HG03064 (cell line): ENCODE results near the gene ADAMTS17.

ENCODE experiments used
- ATAC-seq: cut with Tn5 transposase; IDR thresholded peaks from one replicate; pipeline ENCODE4 v1.9.1; 2021; ENCODE audit warnings: low read depth; ENCODE audit not compliant: unreplicated experiment

The ADAMTS17 gene

DNA sequence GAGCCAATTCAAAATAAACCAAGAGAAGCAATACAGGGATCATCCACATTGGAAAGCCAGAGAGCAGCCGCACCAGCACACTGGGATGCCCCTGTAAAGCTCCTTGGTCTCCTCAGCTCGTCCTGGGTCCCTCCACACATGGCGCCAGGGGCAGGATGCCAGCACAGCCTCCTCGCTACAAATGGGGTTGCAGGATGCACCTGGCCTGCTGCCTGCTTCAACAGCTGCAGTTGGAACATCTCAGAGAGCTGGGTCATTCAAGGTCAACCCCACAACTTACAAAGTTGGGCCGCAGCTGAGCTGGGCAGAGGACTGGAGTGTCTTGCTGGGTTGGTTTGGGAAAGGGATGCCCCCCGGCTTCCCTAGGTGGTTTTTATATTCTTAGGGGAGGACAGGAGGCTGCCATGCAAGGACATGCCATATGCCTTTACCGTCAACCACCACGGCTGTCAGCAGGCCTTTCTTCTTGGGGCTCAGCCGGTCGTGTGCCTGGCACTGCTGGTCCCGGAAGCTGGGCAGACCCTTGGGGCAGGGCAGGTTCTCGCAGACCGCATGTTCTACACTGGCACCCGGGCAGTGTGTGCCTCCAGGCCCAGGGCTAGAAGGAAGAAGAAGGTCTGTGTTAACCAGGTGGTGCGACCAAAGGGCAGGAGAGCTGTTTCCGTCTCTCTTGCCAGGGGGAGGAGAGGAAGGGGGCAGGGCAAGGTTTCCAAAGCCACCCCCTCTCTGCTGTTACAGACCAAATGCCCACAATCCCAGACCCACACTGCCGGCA is 225.2 kb downstream of the ADAMTS17 start:
- ATAC-seq: no peak

- no peak for ATAC-seq
Observed at GRCh38 chr15:100115711-100116090, 226.1 kb downstream of the ADAMTS17 start.

GRCh38 chr15:100115066-100115710 is 226.6 kb downstream of the ADAMTS17 start:
- no peak for ATAC-seq

GRCh38 chr15:100114571-100114970 is 227.2 kb downstream of the ADAMTS17 start:
- ATAC-seq: no peak

- no peak for ATAC-seq
Observed at GRCh38 chr15:100114100-100114499, 227.7 kb downstream of the ADAMTS17 start.

GRCh38 chr15:100113351-100114080 is 228.3 kb downstream of the ADAMTS17 start:
- ATAC-seq: no peak

GRCh38 chr15:100112636-100113305 is 229.0 kb downstream of the ADAMTS17 start:
- no peak for ATAC-seq

- no peak for ATAC-seq
Observed at GRCh38 chr15:100112061-100112420, 229.7 kb downstream of the ADAMTS17 start.

DNA sequence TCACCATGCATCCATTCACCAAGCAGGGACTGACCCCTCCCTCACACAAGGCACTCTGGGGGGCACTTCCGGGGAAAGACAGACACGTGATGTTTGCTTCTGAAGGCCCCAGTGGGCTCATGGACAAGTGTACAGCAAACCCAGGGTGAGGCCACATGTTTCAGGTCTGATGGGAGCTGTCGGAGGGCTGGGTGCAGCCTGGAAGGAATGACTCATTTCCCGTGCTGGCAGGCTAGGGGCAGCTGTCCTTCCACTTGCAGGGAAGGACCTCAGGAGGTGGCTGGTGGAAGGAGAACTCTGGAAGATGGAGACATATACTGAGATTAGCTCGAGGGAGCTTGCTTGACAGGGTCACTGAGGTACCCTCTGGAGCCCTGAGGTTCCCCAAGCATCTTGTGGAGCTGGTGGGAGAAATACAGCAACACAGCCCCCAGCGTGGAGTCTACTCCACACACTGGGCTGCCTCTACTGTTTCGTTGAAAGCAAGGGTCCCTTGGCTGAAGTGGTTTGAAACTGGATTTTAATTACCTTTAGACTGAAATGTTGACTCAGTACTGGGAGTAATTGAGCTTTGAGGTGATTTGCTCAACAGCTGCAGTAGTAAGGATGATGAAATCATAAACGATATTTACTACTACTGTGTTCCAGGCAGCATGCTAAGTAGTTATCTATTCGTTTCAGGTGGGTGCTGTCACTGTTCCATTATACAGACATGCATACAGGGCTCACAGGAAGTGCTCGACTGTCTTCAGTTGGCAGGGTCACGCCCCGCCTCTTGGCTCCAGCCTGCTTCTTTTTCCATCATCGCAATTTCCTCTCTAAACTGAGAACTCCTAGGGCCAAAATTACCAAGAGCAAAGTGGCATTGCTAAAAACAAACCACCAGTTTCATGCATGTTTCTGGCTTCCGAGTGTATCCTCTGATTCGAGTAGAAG is 230.4 kb downstream of the ADAMTS17 start:
- no peak for ATAC-seq

- no peak for ATAC-seq
Observed at GRCh38 chr15:100109486-100110035, 232.2 kb downstream of the ADAMTS17 start.

DNA sequence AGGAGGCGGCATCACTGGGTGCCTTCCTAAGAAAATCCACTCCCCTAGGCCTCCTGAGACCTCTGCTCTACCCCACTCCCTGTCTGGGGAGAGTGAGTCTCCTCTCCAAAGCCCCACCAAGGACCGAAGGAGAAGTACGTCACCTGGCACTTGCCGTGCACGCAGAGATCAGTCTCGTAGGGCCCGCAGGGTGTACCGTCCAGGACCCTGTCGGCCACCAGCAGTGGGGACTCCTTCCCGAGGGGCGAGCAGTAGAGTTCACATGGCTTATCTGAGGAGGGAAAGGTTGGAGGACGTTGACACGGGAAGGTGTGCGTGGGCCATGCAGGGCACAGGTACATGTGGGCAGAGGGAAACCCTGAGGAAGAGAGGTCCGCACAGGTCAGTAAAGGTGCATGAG is 232.9 kb downstream of the ADAMTS17 start:
- ATAC-seq: no peak

DNA sequence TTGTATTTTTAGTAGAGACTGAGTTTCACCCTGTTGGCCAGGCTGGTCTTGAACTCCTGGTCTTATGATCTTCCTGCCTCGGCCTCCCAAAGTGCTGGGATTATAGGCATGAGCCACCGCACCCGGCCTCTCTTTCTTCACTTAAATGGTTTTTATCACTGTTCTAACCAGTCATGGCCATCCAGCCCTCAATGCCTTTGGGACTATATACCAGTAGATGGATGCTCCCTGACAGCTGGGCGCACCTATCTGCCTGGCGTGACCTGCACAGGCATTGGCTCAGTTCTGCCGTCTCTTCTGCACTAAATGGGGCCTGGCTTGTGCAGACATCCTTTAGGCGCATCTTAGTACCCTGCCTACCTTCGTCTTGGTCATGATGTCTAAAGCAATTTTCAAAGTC is 233.4 kb downstream of the ADAMTS17 start:
- ATAC-seq: no peak

- no peak for ATAC-seq
Observed at GRCh38 chr15:100107606-100108225, 234.1 kb downstream of the ADAMTS17 start.

- ATAC-seq: no peak
Observed at GRCh38 chr15:100107151-100107550, 234.6 kb downstream of the ADAMTS17 start.

- no peak for ATAC-seq
Observed at GRCh38 chr15:100106732-100107131, 235.0 kb downstream of the ADAMTS17 start.

- no peak for ATAC-seq
Observed at GRCh38 chr15:100105101-100105500, 236.7 kb downstream of the ADAMTS17 start.

DNA sequence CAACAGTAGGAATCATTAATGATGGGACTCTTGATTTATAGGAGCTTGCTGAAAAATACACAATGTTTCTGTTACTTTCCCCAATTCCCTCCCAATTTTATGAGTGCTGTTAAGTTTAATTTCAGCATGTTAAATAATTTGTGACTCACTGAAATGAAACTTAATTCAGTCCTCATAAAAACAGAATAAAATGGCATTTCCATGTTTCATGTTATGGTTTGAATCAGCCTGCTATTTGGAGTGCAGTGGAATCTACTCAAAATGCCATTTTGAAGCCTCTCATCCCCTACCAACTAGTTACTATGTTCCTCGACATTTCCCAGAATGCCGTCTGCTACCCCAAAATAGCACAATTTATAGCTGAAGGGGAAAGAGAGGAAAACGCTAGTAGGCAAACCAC is 237.5 kb downstream of the ADAMTS17 start:
- no peak for ATAC-seq

DNA sequence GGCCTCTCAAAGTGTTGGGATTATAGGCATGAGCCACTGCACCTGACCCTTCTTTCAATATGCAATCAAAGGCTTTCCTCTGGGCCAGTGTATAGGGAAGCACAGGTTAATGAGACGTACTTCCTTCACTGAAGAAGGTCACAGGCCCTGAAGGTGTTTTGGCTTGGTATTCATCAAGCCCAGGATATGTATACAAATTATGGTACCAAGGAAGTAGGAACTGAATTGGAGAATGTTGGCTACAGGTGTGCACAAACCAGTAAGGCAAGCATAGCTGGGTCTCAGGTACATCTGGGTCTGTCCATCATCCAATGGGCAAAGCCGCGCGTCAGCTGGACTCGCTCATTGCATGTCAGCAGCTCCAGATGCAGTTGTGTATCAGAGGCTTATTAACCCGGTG is 237.9 kb downstream of the ADAMTS17 start:
- no peak for ATAC-seq

DNA sequence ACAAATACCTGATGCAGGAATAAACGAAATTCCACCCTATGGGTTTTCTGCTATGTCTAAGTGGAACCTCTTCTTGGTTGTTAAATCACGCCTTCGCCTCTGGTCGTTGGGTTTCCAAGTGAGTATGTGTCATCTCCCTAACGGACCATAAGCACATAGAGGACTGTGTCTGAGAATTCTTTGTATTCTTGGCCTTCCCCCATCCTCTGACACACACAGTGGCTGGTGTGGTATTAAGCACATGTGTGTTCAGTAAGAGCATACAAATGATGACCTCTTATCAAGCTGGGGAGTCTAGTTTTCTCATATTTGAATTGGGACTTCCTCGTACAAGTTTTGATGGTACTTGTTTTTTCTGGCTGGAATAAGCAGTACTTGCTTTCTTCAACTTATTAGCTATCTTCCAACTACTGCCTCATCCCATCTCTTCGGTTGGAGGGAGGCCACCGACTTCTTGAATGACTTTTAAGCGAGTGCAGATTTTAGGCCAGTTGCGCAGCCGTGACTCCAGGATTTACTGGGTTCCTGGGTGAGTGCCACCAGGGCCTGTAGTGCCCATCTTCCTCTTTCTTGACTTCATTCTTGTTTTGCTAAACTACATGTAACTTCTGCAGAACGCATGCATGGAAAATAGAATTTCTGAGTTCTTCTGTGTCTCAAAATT is 240.2 kb downstream of the ADAMTS17 start:
- ATAC-seq: no peak
